Measurements from ENCODE around the gene PARD3B.
A peak's percentile ranks its signal among the peaks of the same experiment; 100 is the strongest.

PARD3B gene

DNA sequence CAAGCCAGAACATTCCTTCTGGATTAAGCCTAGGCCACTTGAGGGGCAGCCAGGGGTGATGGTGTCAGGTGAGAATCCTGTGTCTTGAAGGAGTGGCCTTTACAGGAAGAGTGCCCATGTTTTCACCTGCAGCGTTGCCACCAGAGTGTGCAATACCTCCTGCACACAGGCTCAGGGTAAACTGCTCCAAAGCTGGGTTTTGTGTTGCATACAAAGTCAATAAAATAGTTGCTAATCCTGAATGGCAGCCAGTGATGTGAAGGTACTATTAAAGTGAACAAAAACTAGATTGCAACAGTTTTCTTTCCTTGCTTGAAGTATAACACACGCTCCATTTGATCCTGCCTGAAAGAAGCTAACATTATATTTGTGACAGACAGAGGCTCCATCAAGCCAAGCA is 1072.6 kb downstream of the PARD3B start:
- no peak for ATAC-seq
- no peak for DNase-seq

DNA sequence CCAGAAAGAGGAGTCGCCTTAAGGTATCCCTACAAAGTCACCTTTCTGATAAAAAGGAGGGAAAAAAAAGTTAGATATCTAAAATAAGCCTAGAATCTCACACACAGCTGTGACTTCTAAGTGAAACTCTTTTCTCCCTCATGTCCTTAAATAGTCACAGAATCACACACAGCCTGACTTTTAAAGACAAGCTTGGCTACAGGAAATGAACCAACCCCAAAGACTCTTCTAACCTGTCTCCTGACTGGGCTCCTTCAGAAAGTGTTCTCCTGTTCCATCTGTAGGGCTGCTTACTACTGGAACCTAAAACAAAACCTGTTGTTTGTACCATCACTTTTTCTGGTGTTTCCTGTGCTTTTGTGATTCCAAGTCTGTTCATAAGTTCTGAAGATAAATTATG is 1074.3 kb downstream of the PARD3B start:
- no peak for DNase-seq
- ATAC-seq = peak; percentile 46

GRCh38 chr2:205627085-205627484 is 1081.8 kb downstream of the PARD3B start:
- DNase-seq (no peak), ATAC-seq (no peak)

DNA sequence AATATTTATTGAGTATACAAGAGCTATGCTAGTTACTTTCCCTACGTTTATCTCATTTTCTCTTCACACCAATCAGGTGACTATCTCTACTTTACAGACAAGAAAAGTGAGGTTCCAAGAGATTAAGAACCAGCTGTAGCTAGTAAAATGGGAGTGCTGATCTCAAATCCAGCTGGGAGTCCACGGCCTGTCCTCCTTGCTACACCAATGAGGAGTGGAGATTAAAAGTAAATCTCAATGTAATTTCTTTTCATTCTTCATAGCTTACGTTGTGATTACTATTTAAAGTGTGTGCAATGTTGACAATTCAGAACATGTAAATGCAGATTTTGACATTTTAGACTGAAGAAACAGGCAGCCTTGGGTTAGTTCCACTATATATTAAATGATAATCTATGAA is 1083.1 kb downstream of the PARD3B start:
- DNase-seq (no peak), ATAC-seq (no peak)

GRCh38 chr2:205629091-205629776 is 1084.0 kb downstream of the PARD3B start:
- DNase-seq = no peak
- ATAC-seq = peak; percentile 55

DNA sequence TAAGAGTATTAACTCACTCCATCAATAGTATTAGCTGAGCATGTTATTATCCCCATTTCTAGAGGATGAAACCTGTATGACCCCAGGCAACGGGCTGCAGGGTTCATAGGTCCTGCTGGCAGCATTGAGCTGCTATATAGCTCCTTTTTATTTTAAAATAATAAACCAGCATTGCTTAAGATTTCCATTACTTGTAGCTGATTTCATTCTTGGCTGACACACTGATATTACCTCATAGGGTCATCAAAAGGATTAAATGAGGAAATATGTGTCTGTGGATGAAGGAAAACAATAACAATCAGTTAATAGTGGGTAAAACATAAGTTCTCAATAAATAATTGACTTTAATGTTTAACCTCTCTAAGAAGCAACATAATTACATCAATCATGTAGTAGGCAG is 1088.7 kb downstream of the PARD3B start:
- ATAC-seq (no peak), DNase-seq (no peak)

GRCh38 chr2:205636549-205637319 is 1091.5 kb downstream of the PARD3B start:
- no peak for ATAC-seq

GRCh38 chr2:205637320-205637602 is 1092.0 kb downstream of the PARD3B start:
- no peak for ATAC-seq
- no peak for DNase-seq

More at GRCh38 chr2:205636549-205637319, 1091.5 kb downstream of the PARD3B start:
- DNase-seq = no peak

- ATAC-seq = peak; percentile 20
- DNase-seq = no peak
Observed at GRCh38 chr2:205637779-205638503, 1092.7 kb downstream of the PARD3B start.

GRCh38 chr2:205640716-205641115 is 1095.4 kb downstream of the PARD3B start:
- DNase-seq = no peak
- no peak for ATAC-seq

DNA sequence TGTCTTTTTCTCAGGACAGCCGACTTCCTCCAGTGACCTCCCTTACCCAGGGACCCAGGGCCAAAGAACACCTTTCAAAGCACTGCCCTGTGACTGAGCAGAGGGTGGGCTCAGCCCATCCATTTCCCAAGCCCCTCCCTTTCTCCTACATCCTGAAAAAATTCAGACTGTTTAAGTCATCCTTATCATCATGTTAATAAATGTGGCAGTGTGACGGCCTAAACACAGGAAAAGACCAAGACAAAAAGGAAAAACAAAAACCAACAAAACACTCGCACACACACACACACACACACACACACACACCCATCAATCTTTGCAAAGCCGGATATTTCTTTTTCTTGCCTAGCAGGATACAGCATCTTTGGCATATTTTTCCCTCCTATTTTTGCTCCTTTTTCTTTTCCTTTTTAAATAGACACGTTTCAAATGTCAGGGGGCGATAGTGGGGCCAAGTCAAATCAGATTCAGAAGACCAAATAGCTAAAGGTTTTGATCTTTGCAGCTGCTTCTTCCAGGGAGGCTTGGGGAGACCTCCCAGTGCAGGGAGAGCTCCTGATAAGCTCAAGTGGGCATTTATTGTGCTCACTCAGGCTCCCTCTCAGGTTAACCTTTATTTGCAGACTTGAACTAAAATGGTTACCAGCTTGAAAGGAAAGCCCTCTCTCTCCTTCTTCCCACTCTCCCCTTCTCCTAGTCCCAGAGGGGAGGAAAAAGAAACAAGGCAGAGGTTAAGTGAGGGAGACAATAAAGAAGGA is 1097.5 kb downstream of the PARD3B start:
- DNase-seq (no peak), ATAC-seq (no peak)

DNA sequence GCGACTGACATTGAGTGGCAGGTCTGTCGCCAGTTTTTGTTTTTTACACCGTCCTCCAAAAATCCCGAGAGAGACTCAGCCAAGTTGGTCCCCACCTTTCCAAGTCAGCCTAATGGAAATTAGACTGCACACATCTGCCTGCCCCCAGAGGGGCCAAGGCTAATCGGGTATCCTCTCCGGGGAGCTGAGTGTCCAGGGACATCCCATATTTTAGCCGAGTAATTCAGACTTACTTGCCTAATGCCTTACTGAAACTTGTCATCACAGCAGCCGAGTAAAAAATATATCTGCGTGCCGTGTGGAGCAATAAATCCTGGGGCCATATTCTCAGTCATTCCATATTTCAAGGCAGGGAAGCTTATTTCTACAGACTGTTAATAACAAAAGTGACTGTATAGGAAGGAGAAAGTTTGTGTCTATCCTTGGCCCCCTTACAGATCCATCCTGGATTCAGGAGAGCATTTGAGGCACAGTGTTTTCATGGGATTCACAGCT is 1098.2 kb downstream of the PARD3B start:
- no peak for DNase-seq
- ATAC-seq = no peak

DNA sequence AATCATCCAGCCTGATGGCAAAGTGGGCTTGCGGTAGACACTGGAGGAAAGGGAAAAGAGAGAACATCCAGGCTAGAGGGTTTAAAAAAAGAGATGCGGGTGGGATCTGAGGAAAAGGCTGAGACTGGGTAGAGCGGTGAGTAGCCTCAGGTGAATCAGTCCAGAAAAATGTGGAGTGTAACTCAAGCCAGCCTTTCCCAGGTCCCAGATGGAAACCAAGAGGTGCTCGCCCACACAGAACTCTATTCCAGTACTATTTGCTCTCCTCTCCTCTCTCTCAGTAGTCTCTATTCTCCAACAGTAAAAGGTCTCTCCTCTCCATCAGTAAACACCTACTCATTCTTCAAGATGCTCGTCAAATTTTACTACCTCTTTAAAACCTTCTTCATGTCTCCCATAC is 1098.7 kb downstream of the PARD3B start:
- ATAC-seq = no peak
- DNase-seq = no peak

DNA sequence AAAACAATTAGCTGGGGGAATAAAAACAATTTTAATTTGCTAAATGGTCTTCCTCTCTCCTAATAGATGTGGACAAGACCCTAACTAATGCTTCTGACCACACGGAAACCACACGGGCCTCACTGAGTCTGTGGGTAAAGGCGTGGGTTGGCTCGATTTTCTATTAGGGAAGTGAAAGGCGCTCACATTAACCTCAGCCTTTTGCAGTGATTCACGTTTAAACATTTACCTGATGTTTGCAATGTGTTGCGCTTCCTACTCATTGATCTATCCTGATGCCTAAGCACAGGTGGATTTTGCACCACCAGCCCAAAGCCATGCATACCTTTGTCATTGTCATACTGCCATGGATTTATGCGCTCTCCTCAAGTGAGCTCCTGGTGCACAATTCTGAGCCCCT is 1101.4 kb downstream of the PARD3B start:
- DNase-seq = no peak
- no peak for ATAC-seq

DNA sequence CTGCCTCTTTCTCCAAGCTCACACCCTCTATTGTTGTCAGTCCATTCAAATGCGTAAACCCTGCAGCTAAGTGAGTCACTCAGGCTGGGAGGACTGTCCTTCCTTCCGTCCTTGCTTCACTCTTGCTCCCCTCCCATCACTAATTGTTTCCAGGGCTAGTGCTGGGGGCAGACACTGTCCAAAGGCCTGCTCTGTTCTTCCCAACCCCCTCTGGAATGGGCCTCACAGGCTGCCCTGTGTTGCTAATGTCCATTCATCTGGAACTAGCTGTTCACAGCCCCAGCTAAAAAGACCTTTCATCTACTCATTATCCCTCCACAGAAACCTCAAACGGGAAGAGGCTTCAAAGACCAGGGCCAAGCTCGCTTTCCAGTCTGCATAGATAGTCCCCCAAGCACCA is 1105.2 kb downstream of the PARD3B start:
- ATAC-seq (no peak), DNase-seq (no peak)

- DNase-seq (no peak), ATAC-seq (no peak)
Observed at GRCh38 chr2:205650931-205651330, 1105.7 kb downstream of the PARD3B start.

DNA sequence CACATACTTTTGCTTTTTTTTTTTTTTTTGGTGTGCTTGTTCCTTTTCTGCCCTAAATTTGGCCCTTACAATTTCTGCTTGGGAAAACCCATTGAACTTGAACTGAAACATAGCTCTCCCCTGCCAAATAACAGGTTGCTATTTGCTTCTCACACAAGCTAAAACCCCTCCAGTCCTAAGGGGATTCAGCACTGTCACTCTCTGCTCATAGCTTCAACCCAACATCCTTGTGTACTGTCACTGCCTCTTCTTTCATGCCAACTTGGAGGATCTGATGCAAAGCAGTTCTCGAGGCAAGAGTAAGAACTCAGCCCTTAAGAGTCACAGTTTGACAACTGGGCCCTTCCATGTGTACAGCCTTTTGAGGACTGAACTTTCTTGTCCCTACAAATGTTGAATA is 1106.4 kb downstream of the PARD3B start:
- no peak for ATAC-seq
- DNase-seq = no peak

DNA sequence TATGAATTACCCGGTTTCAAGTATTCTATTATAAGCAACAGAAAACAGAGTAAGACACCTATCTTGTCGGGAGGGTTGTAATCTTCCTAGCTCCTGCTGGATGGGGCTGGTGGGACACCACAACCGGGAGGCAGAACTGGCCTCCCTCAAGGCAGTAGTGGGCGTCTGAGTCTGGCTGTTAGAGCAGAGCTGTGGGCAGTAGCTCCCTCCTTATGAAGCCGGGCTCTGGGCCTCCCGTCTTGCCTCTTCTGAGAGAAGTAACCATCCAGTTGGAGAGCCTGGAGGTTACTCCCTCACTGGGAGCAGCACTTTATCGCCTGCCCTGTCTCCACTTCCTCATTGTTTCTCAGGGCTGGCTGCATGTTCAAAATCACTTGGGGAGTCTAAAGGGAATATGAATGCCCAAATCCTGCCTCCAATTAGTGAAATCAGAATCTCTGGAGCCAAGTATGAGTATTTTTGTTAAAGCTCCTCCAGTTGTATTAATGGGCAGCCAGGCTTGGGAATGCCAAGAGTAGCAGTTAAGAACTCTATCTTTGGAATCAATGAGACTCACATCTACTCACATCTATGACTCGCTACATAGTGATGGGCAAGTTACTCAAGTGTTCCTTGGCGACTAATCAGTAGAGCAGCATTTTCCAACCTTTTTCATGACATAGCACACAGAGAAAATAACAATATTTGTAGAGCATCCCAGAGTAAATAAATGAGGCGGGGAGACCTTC is 1109.8 kb downstream of the PARD3B start:
- DNase-seq (no peak), ATAC-seq (peak; percentile 58)

- no peak for DNase-seq
- ATAC-seq = no peak
Observed at GRCh38 chr2:205655779-205656456, 1110.6 kb downstream of the PARD3B start.

- DNase-seq = no peak
- ATAC-seq = no peak
Observed at GRCh38 chr2:205656461-205656860, 1111.2 kb downstream of the PARD3B start.

GRCh38 chr2:205656941-205657340 is 1111.7 kb downstream of the PARD3B start:
- DNase-seq (no peak), ATAC-seq (no peak)

Measured in stimulated activated naive CD8-positive, alpha-beta T cell treated with anti-CD3 and anti-CD28 coated beads, Interleukin-15, Interleukin-2, amounts not matched to agents 100 U/mL and 50 U/mL, for 24 hours (primary cell).